GM23338 (cell line): ENCODE measurements around the gene PPP2R2D. TPM values are rescaled to one million over a fixed set of nuclear protein-coding genes. Genes with fewer than 3 reads are reported as not detected.
A peak's percentile ranks its signal among the peaks of the same experiment; 100 is the strongest.

Source experiments
- ATAC-seq: fragments of 200-7000 bp; cut with Tn5 transposase; 3 replicates; pipeline ENCODE4 v1.9.1; 2020
- DNase-seq: peaks from one replicate; pipeline ENCODE4 v3.0.0-alpha.2; 2015; ENCODE audit warnings: low spot score
- H2AFZ ChIP-seq: fragments of 200-600 bp; sonication (generic); 2 replicates; pipeline ENCODE4 v1.8.0; 2016; ENCODE audit warnings: antibody characterized with exemption, mild to moderate bottlenecking, moderate library complexity
- H3F3A ChIP-seq: fragments of 200-600 bp; sonication (generic); replicated peaks from 2 replicates; pipeline ENCODE4 v1.8.0; 2017; ENCODE audit warnings: antibody characterized with exemption, mixed run types, low read depth
- H3K27ac ChIP-seq: fragments of 200-600 bp; sonication (generic); 2 replicates; pipeline ENCODE4 v1.6.1; 2016; ENCODE audit warnings: low read depth
- H3K27me3 ChIP-seq: fragments of 200-600 bp; sonication (generic); 2 replicates; pipeline ENCODE4 v1.8.0; 2016; ENCODE audit warnings: mild to moderate bottlenecking, mixed run types, moderate library complexity; ENCODE audit not compliant: insufficient read depth
- H3K36me3 ChIP-seq: fragments of 200-600 bp; sonication (generic); 2 replicates; pipeline ENCODE4 v1.8.0; 2016; ENCODE audit warnings: mild to moderate bottlenecking; ENCODE audit not compliant: insufficient read depth
- H3K4me1 ChIP-seq: fragments of 200-600 bp; sonication (generic); 2 replicates; pipeline ENCODE4 v1.8.0; 2016; ENCODE audit warnings: mild to moderate bottlenecking, moderate library complexity; ENCODE audit not compliant: insufficient read depth
- H3K4me2 ChIP-seq: fragments of 200-600 bp; sonication (generic); 2 replicates; pipeline ENCODE4 v1.7.1; 2017; ENCODE audit warnings: mixed run types
- H3K4me3 ChIP-seq: fragments of 200-600 bp; sonication (generic); 2 replicates; pipeline ENCODE4 v1.6.1; 2016; ENCODE audit warnings: mixed run types
- H3K79me2 ChIP-seq: fragments of 200-600 bp; sonication (generic); replicated peaks from 2 replicates; pipeline ENCODE4 v1.8.0; 2017; ENCODE audit warnings: mild to moderate bottlenecking; ENCODE audit not compliant: insufficient read depth
- H3K9me2 ChIP-seq: fragments of 200-600 bp; sonication (generic); 2 replicates; pipeline ENCODE4 v1.8.0; 2017; ENCODE audit not compliant: insufficient read depth
- H4K20me1 ChIP-seq: fragments of 200-600 bp; sonication (generic); replicated peaks from 2 replicates; pipeline ENCODE4 v1.8.0; 2017; ENCODE audit warnings: mild to moderate bottlenecking; ENCODE audit not compliant: insufficient read depth
- H3K27ac Mint-ChIP-seq: 2 replicates; pipeline ENCODE4 v1.8.0; 2020; ENCODE audit warnings: inconsistent platforms, mild to moderate bottlenecking, moderate library complexity, mixed read lengths
- H3K27me3 Mint-ChIP-seq: 3 replicates; pipeline ENCODE4 v1.8.0; 2022; ENCODE audit warnings: low read depth, mild to moderate bottlenecking, moderate library complexity, mixed read lengths, inconsistent platforms; ENCODE audit not compliant: insufficient read depth, poor library complexity
- H3K36me3 Mint-ChIP-seq: 3 replicates; pipeline ENCODE4 v1.8.0; 2021; ENCODE audit warnings: low read depth, mild to moderate bottlenecking, inconsistent platforms, moderate library complexity, mixed read lengths
- H3K4me1 Mint-ChIP-seq: 3 replicates; pipeline ENCODE4 v1.8.0; 2020; ENCODE audit warnings: mild to moderate bottlenecking, inconsistent platforms, mixed read lengths
- H3K4me3 Mint-ChIP-seq: 3 replicates; pipeline ENCODE4 v1.8.0; 2021; ENCODE audit warnings: moderate library complexity, mild to moderate bottlenecking, inconsistent platforms, mixed read lengths
- H3K9me3 Mint-ChIP-seq: 3 replicates; pipeline ENCODE4 v1.8.0; 2020; ENCODE audit warnings: moderate library complexity, mild to moderate bottlenecking, inconsistent platforms, mixed read lengths
- CREB1 ChIP-seq: fragments of 250-450 bp; sonication (Bioruptor Pico); IDR thresholded peaks from 2 replicates; pipeline ENCODE4 v1.5.0; 2020; ENCODE audit warnings: low read depth, mild to moderate bottlenecking, moderate library complexity
- EZH2 ChIP-seq: fragments of 200-600 bp; sonication (generic); IDR thresholded peaks from one replicate; pipeline ENCODE4 v1.8.0; 2017; ENCODE audit warnings: antibody characterized with exemption, mild to moderate bottlenecking, low read depth; ENCODE audit not compliant: unreplicated experiment
- JUNB ChIP-seq: IDR thresholded peaks from one replicate; pipeline ENCODE4 v1.6.1; 2016; ENCODE audit warnings: antibody characterized with exemption; ENCODE audit not compliant: unreplicated experiment
- NANOG ChIP-seq: IDR thresholded peaks from 2 replicates; pipeline ENCODE4 v1.6.1; 2016; ENCODE audit warnings: antibody characterized with exemption, borderline replicate concordance
- POLR2AphosphoS5 ChIP-seq: IDR thresholded peaks from 2 replicates; pipeline ENCODE4 v1.6.1; 2016; ENCODE audit warnings: antibody characterized with exemption, low read depth
- ZNF114 ChIP-seq: fragments of 250-450 bp; sonication (Bioruptor Pico); IDR thresholded peaks from 2 replicates; pipeline ENCODE4 v1.5.0; 2020; ENCODE audit warnings: mild to moderate bottlenecking, moderate library complexity
- ZNF331 ChIP-seq: fragments of 250-450 bp; sonication (Bioruptor Pico); IDR thresholded peaks from 2 replicates; pipeline ENCODE4 v1.5.0; 2020; ENCODE audit warnings: low read depth, mild to moderate bottlenecking, moderate library complexity
- long read RNA-seq: library from polyadenylated mRNA; unstranded; transcript quantifications from one replicate; pipeline ENCODE4 v2.0.0, GENCODE V29; 2020; ENCODE audit not compliant: unreplicated experiment
- polyA plus RNA-seq: library from polyadenylated mRNA; unstranded; fragments of >200 nt; fragmentation: Nextera tagmentation; extraction: Ambion mirVana; gene quantifications from 2 replicates; pipeline ENCODE4 v1.2.1, GENCODE V29; 2016
- total RNA-seq: library from RNA; depleted of rRNA; stranded (reverse); fragments of >200 nt; shearing (Covaris generic); gene quantifications from 2 replicates; pipeline ENCODE4 v1.2.3, GENCODE V29; 2014; rRNA removed
- TF ChIP-seq, protein P1 (sequence below), 2 experiments: fragments of 200-600 bp in 1 of 2; sonication (generic) in 1 of 2; conservative IDR thresholded peaks; 2 replicates each; pipeline versions ENCODE4 v1.5.1 to v1.6.1; 2016 to 2017; ENCODE audit warnings: antibody characterized with exemption in 2 of 2, low read depth in 2 of 2, mild to moderate bottlenecking in 2 of 2, moderate library complexity in 1 of 2
- TF ChIP-seq, protein P2 (sequence below): IDR thresholded peaks from one replicate; pipeline ENCODE4 v1.6.1; 2018; ENCODE audit warnings: antibody characterized with exemption; ENCODE audit not compliant: unreplicated experiment
- TF ChIP-seq, protein P3 (sequence below): IDR thresholded peaks from 2 replicates; pipeline ENCODE4 v1.6.1; 2016; ENCODE audit warnings: antibody characterized with exemption

The PPP2R2D gene
- total RNA-seq (33.7 and 35.8 TPM in 2 replicates), polyA plus RNA-seq (28.8 and 30.5 TPM in 2 replicates)
- long read RNA-seq, full-length matches to known transcripts, result 1 of 5 reads
- long read RNA-seq, partial matches to known transcripts, result 0 of 5 reads
- long read RNA-seq, other reads (novel, unspliced or antisense), result 4 of 5 reads

DNA sequence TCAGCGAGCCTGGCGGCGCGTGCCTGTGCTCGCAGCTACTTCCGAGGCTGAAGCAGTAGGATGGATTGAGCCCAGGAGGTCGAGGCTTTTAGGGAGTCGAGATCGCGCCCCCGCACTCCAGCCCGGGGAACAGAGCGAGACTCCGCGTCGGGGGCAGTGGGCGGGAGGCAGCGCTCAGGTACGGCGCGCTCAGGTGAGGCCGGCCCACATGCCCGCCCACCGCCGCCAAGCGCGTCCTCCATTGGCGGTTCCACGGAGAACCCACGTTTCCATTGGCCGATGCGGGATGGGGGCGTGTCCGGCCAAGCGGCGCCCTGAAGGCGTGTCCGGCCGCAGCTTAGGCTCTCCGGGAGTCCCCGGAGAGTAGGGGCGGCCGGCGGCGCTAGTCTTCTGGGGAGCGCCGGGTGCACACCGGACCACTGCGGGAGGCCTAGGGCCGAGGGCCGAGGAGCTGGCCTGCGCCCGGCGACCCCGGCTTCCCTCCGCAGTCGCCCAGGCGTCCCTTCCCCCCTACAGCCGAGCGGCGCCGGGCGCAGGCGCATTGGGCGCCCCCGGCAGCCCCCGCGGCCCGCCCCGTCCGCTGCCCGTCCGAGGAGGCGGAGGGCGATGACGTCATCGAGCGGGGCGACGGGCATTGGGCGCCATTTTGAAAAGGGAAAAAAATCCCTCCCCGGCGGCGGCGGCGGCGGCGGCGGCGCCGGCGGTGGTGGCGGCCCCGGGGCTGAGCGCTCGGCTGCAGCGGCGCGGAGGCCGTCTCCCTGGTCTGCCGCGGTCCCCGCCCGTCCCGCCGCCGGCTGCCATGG lies at the start of gene PPP2R2D:
Gene PPP2R2D, plus strand, starts transcription at position 659 of the 803 bp plus-strand sequence. Its CDS starts 141 bp downstream, at position 800.
- H3K27me3 Mint-ChIP-seq, result peaks cover 5% of the 10 kb centered on the region
- Histone ChIP-seq H4K20me1 (peaks cover 35% of the 10 kb centered on the region), H3K79me2 (peaks cover 39% of the 10 kb centered on the region), H3F3A (no peaks in the 10 kb centered on the region), H2AFZ (peak within 1 kb of the TSS; percentile 93), H3K27me3 (no peaks in the 10 kb centered on the region), H3K27ac (peak within 1 kb of the TSS; percentile 89), H3K36me3 (no peaks in the 10 kb centered on the region), H3K9me2 (no peaks in the 10 kb centered on the region), H3K4me1 (peaks cover 25% of the 10 kb centered on the region), H3K4me2 (peak within 1 kb of the TSS; percentile 98), H3K4me3 (peak within 1 kb of the TSS; percentile 93)
- peaks cover 3% of the 10 kb centered on the region; the same call in 2 of the 3 replicates for H3K36me3 Mint-ChIP-seq
- DNase-seq (peak; percentile 98), ATAC-seq (peak; percentile 94)
- peak within 1 kb of the TSS; percentile 86 for H3K27ac Mint-ChIP-seq
- no peak for TF ChIP-seq ZNF114
- TF ChIP-seq POLR2AphosphoS5, result peak; percentile 83
- TF ChIP-seq CREB1 (CRISPR knock-in tag), result peak; percentile 98
- TF ChIP-seq, protein P1, sequence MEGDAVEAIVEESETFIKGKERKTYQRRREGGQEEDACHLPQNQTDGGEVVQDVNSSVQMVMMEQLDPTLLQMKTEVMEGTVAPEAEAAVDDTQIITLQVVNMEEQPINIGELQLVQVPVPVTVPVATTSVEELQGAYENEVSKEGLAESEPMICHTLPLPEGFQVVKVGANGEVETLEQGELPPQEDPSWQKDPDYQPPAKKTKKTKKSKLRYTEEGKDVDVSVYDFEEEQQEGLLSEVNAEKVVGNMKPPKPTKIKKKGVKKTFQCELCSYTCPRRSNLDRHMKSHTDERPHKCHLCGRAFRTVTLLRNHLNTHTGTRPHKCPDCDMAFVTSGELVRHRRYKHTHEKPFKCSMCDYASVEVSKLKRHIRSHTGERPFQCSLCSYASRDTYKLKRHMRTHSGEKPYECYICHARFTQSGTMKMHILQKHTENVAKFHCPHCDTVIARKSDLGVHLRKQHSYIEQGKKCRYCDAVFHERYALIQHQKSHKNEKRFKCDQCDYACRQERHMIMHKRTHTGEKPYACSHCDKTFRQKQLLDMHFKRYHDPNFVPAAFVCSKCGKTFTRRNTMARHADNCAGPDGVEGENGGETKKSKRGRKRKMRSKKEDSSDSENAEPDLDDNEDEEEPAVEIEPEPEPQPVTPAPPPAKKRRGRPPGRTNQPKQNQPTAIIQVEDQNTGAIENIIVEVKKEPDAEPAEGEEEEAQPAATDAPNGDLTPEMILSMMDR (conservative IDR thresholded peaks at IDR 0.05; ENCODE audit: low read depth in 2 of 2), result 0 out of 4 replicates have a peak, but pooled peaks of 1 of the 2 experiments have one; percentile 0
- TF ChIP-seq JUNB, result no peak
- H3K4me3 Mint-ChIP-seq, result peak within 1 kb of the TSS; percentile 87
- H3K4me1 Mint-ChIP-seq, result peaks cover 40% of the 10 kb centered on the region
- no peaks in the 10 kb centered on the region for H3K9me3 Mint-ChIP-seq

DNA sequence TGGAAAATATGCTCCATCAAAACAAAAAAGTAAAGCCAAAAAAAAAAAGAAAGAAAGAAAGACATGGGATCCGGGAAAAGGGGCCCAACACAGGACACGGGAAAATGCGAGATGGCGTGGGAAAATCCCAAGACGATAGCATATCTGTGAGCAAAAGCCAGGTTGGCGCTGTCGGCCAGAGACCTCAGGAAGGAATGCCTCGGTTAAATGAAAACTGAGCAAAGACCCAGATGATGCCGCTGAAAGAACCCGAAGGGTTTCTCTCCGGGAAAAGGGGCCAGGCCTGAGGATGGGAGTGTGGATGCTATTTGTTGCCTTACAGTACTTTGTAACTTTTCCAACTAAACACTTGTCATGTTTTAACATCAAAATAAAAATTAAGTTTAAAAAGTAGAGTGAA lies 49.5 kb upstream of the PPP2R2D start:
- peaks cover 9% of the 10 kb centered on the region for H3K27me3 Mint-ChIP-seq
- DNase-seq, result no peak
- H3K27ac Mint-ChIP-seq, result no peak overlapping the region
- H3K79me2 ChIP-seq, result no peaks in the 10 kb centered on the region
- H3K4me3 ChIP-seq, result no peak overlapping the region
- no peaks in the 10 kb centered on the region for H3K36me3 Mint-ChIP-seq
- H3K9me2 ChIP-seq, result no peaks in the 10 kb centered on the region
- H3K36me3 ChIP-seq, result no peaks in the 10 kb centered on the region
- no peaks in the 10 kb centered on the region for H3K27me3 ChIP-seq
- no peak overlapping the region for H3K27ac ChIP-seq
- H3K9me3 Mint-ChIP-seq, result no peaks in the 10 kb centered on the region; the same call in 2 of the 3 replicates
- no peak overlapping the region for H3K4me2 ChIP-seq
- no peaks in the 10 kb centered on the region for H3F3A ChIP-seq
- H3K4me1 ChIP-seq, result no peaks in the 10 kb centered on the region
- H3K4me3 Mint-ChIP-seq, result no peak overlapping the region
- ATAC-seq, result no peak
- no peak overlapping the region for H2AFZ ChIP-seq
- H4K20me1 ChIP-seq, result no peaks in the 10 kb centered on the region
- no peaks in the 10 kb centered on the region for H3K4me1 Mint-ChIP-seq
- no peak for TF ChIP-seq ZNF114
- TF ChIP-seq, protein P1 (conservative IDR thresholded peaks at IDR 0.05; ENCODE audit: low read depth in 2 of 2), result no peak
- no peak for TF ChIP-seq POLR2AphosphoS5
- TF ChIP-seq, protein P2, sequence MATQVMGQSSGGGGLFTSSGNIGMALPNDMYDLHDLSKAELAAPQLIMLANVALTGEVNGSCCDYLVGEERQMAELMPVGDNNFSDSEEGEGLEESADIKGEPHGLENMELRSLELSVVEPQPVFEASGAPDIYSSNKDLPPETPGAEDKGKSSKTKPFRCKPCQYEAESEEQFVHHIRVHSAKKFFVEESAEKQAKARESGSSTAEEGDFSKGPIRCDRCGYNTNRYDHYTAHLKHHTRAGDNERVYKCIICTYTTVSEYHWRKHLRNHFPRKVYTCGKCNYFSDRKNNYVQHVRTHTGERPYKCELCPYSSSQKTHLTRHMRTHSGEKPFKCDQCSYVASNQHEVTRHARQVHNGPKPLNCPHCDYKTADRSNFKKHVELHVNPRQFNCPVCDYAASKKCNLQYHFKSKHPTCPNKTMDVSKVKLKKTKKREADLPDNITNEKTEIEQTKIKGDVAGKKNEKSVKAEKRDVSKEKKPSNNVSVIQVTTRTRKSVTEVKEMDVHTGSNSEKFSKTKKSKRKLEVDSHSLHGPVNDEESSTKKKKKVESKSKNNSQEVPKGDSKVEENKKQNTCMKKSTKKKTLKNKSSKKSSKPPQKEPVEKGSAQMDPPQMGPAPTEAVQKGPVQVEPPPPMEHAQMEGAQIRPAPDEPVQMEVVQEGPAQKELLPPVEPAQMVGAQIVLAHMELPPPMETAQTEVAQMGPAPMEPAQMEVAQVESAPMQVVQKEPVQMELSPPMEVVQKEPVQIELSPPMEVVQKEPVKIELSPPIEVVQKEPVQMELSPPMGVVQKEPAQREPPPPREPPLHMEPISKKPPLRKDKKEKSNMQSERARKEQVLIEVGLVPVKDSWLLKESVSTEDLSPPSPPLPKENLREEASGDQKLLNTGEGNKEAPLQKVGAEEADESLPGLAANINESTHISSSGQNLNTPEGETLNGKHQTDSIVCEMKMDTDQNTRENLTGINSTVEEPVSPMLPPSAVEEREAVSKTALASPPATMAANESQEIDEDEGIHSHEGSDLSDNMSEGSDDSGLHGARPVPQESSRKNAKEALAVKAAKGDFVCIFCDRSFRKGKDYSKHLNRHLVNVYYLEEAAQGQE, result no peak
- TF ChIP-seq, protein P3, sequence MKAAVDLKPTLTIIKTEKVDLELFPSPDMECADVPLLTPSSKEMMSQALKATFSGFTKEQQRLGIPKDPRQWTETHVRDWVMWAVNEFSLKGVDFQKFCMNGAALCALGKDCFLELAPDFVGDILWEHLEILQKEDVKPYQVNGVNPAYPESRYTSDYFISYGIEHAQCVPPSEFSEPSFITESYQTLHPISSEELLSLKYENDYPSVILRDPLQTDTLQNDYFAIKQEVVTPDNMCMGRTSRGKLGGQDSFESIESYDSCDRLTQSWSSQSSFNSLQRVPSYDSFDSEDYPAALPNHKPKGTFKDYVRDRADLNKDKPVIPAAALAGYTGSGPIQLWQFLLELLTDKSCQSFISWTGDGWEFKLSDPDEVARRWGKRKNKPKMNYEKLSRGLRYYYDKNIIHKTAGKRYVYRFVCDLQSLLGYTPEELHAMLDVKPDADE, result no peak
- no peak for TF ChIP-seq EZH2
- no peak for TF ChIP-seq NANOG
- no peak for TF ChIP-seq JUNB
- no peak for TF ChIP-seq CREB1 (CRISPR knock-in tag)
- TF ChIP-seq ZNF331, result no peak
